ENCODE measurements around the gene ZFP91. TPM values are rescaled to one million over a fixed set of nuclear protein-coding genes. Genes with fewer than 3 reads are reported as not detected.

Gene ZFP91
- total and polyA plus RNA-seq, 2 of the 4 experiments (the other 2 are of a cell fraction) = 20.7 to 25.3 TPM

DNA sequence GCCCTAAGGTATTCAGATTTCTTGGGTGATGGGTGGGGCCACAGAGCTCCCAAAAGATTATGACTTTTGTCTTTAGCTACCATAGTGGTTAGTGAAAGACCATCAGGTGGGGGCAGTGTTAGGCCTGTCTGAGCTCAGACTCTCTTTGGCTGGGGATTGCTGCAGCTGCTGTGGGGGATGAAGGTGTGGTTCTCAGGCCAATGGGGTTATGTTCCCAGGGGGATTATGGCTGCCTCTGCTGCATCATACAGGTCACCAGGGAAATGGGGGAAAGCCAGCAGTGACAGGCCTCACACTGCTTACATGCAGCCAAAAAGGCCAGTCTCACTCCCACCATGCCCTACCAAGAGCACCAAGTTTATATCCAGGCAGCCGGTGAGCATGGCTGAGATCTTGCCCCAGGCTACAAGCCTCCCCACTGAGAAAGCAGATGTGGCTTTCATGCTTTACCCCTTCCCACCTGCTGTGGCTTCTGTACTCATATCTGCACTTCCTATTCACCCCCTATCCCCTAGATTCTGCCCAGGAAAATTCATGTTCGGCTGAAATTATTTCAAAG, 68.4 kb downstream of the ZFP91 start:
- in situ Hi-C loops (cut with MboI; ENCODE audit: low sequenced_read_pairs) = no loop called here
- no peak overlapping the region for H3K4me2 ChIP-seq (ENCODE audit: low read depth, low read length)
- no peak overlapping the region for H3K27ac ChIP-seq (ENCODE audit: insufficient read depth, low read length)

More for the DNA sequence above, 68.4 kb downstream of the ZFP91 start:
- Histone ChIP-seq H4K20me1 (ENCODE audit: insufficient read depth, low read length) (no peaks in the 10 kb centered on the region), H3K18ac (ENCODE audit: low read depth, low read length) (no peak overlapping the region), H2BK20ac (ENCODE audit: low read depth, low read length) (no peak overlapping the region), H2AFZ (replicated peaks; ENCODE audit: low read length, poor library complexity) (no peak overlapping the region), H3K9me1 (ENCODE audit: insufficient read depth, low read length) (no peaks in the 10 kb centered on the region), H4K91ac (ENCODE audit: insufficient read depth, low read depth, low read length) (no peak overlapping the region), H3K4me3 (ENCODE audit: insufficient read depth, low read depth, low read length) (no peak overlapping the region), H2BK120ac (ENCODE audit: low read depth, low read length) (no peak overlapping the region), H3K23ac (ENCODE audit: low read depth, low read length) (no peak overlapping the region), H2BK15ac (ENCODE audit: low read depth, low read length) (no peak overlapping the region), H3K56ac (ENCODE audit: extremely low read depth, insufficient read depth, low read length) (no peak overlapping the region), H2BK5ac (ENCODE audit: low read depth, low read length, poor library complexity, severe bottlenecking) (no peak overlapping the region), H3K4ac (ENCODE audit: low read depth, low read length) (no peak overlapping the region), H3K9me3 (ENCODE audit: control insufficient read depth, insufficient read depth, low read length) (peaks cover 3% of the 10 kb centered on the region; the same call in 1 of the 2 replicates), H3K27me3 (ENCODE audit: control insufficient read depth, insufficient read depth, low read length) (no peaks in the 10 kb centered on the region), H3K4me1 (ENCODE audit: control insufficient read depth, insufficient read depth, low read length) (0 out of 2 replicates have a peak, but pooled peaks cover 2% of the 10 kb centered on the region), H4K8ac (ENCODE audit: low read depth in 2 of 2, low read length in 2 of 2) (no peak overlapping the region), H2AK9ac (replicated peaks; ENCODE audit: low read depth, low read length, poor library complexity) (no peak overlapping the region), H3K36me3 (ENCODE audit: control insufficient read depth, insufficient read depth, low read length) (no peaks in the 10 kb centered on the region), H3K9ac (ENCODE audit: low read depth, low read length) (no peak overlapping the region), H3K14ac (replicated peaks; ENCODE audit: low read depth, low read length) (no peak overlapping the region), H2AK5ac (ENCODE audit: low read depth, low read length) (no peak overlapping the region), H3K79me1 (ENCODE audit: low read depth in 1 of 2, low read length in 2 of 2) (no peaks in the 10 kb centered on the region), H4K5ac (ENCODE audit: low read depth, low read length) (no peak overlapping the region)
- dilution Hi-C loops (cut with HindIII; ENCODE audit: low sequenced_read_pairs, unreplicated experiment) (no loop called here), intact Hi-C loops (cut with micrococcal nuclease) (no loop called here)
- no TSS peak for BruUV-seq (replicated peaks)
- ATAC-seq (ENCODE audit: low read depth) (no peak), DNase-seq (no peak)
- TF ChIP-seq BHLHE40 (IDR thresholded peaks at IDR 0.05; ENCODE audit: low read depth, low read length) (no peak), CHD1 (IDR thresholded peaks at IDR 0.05; ENCODE audit: low read depth, low read length) (no peak), RCOR1 (IDR thresholded peaks at IDR 0.05; ENCODE audit: insufficient replicate concordance, low read length) (no peak), SMC3 (IDR thresholded peaks at IDR 0.05; ENCODE audit: low read depth, low read length) (no peak), MAFK (IDR thresholded peaks at IDR 0.05; ENCODE audit: low read depth, low read length) (no peak), CEBPB (IDR thresholded peaks at IDR 0.05; ENCODE audit: low read depth, low read length) (no peak), POLR2A (IDR thresholded peaks at IDR 0.05; ENCODE audit: low read depth, low read length) (no peak), MAZ (IDR thresholded peaks at IDR 0.05; ENCODE audit: borderline replicate concordance, low read depth, low read length) (no peak), NFE2L2 (IDR thresholded peaks at IDR 0.05; ENCODE audit: low read depth, low read length) (no peak), FOS (IDR thresholded peaks at IDR 0.05; ENCODE audit: low read depth, low read length) (no peak), MXI1 (IDR thresholded peaks at IDR 0.05; ENCODE audit: borderline replicate concordance, low read depth, low read length) (no peak), RAD21 (IDR thresholded peaks at IDR 0.05; ENCODE audit: low read length) (no peak), RFX5 (IDR thresholded peaks at IDR 0.05; ENCODE audit: low read depth, low read length) (no peak)
- TF ChIP-seq, protein P1, sequence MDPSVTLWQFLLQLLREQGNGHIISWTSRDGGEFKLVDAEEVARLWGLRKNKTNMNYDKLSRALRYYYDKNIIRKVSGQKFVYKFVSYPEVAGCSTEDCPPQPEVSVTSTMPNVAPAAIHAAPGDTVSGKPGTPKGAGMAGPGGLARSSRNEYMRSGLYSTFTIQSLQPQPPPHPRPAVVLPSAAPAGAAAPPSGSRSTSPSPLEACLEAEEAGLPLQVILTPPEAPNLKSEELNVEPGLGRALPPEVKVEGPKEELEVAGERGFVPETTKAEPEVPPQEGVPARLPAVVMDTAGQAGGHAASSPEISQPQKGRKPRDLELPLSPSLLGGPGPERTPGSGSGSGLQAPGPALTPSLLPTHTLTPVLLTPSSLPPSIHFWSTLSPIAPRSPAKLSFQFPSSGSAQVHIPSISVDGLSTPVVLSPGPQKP (IDR thresholded peaks at IDR 0.05; ENCODE audit: borderline replicate concordance, low read depth, low read length) = no peak
- TF ChIP-seq, protein P2, sequence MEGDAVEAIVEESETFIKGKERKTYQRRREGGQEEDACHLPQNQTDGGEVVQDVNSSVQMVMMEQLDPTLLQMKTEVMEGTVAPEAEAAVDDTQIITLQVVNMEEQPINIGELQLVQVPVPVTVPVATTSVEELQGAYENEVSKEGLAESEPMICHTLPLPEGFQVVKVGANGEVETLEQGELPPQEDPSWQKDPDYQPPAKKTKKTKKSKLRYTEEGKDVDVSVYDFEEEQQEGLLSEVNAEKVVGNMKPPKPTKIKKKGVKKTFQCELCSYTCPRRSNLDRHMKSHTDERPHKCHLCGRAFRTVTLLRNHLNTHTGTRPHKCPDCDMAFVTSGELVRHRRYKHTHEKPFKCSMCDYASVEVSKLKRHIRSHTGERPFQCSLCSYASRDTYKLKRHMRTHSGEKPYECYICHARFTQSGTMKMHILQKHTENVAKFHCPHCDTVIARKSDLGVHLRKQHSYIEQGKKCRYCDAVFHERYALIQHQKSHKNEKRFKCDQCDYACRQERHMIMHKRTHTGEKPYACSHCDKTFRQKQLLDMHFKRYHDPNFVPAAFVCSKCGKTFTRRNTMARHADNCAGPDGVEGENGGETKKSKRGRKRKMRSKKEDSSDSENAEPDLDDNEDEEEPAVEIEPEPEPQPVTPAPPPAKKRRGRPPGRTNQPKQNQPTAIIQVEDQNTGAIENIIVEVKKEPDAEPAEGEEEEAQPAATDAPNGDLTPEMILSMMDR (conservative IDR thresholded peaks at IDR 0.05; ENCODE audit: low read depth, low read length) = no peak
- TF ChIP-seq, protein P3, sequence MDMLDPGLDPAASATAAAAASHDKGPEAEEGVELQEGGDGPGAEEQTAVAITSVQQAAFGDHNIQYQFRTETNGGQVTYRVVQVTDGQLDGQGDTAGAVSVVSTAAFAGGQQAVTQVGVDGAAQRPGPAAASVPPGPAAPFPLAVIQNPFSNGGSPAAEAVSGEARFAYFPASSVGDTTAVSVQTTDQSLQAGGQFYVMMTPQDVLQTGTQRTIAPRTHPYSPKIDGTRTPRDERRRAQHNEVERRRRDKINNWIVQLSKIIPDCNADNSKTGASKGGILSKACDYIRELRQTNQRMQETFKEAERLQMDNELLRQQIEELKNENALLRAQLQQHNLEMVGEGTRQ (IDR thresholded peaks at IDR 0.05; ENCODE audit: low read depth, low read length) = no peak
- WGBS, 2 experiments (ENCODE audit: extremely low coverage in 2 of 2, insufficient read length in 1 of 2) = 100% methylated on average over 1 of the region's 2 CpGs; no CpG with 5 or more reads in 1 of the 2 experiments
- POLR2A ChIA-PET (ENCODE audit: unreplicated experiment) = interaction anchor here (0.6 kb wide), 1 partner anchor 980 kb away, joined by 3 read pairs; no protein-coding TSS in a partner anchor
- CTCF ChIA-PET = interaction anchor here (1.1 kb wide), 1 partner anchor 18 kb away, joined by 3 read pairs; no protein-coding TSS in a partner anchor
